Keratinocyte (primary cell): ENCODE data around the gene PTPN21.

Source experiments
- CTCF ChIP-seq, 3 experiments: IDR thresholded peaks in 1 of 3; conservative IDR thresholded peaks in 1 of 3; optimal IDR thresholded peaks in 1 of 3; 2 replicates in 2 of 3; 3 replicates in 1 of 3; pipeline versions ENCODE3 to v1.5.1; 2011; ENCODE audit warnings: low read length in 3 of 3, mild to moderate bottlenecking in 3 of 3, moderate library complexity in 2 of 3, control low read depth in 1 of 3, inconsistent platforms in 1 of 3; ENCODE audit not compliant: insufficient read depth in 2 of 3; ENCODE audit errors: extremely low read depth in 1 of 3
- EZH2 ChIP-seq: IDR thresholded peaks from one replicate; pipeline ENCODE4 v1.6.1; 2012; ENCODE audit warnings: inconsistent platforms, mild to moderate bottlenecking, low read length, moderate library complexity

GRCh38 chr14:88473791-88474190 lies 81.0 kb downstream of the PTPN21 start:
- TF ChIP-seq CTCF (optimal IDR thresholded peaks at IDR 0.05 in 1 of 3, IDR thresholded peaks at IDR 0.05 in 1 of 3, conservative IDR thresholded peaks at IDR 0.05 in 1 of 3; ENCODE audit: extremely low read depth in 1 of 3, insufficient read depth in 2 of 3, low read length in 3 of 3) = no peak
- TF ChIP-seq EZH2 = no peak
